Lower leg skin (tissue), 3 donors: Measurements from ENCODE around the gene IPP.
A peak's percentile ranks its signal among the peaks of the same experiment; 100 is the strongest.

ENCODE experiments used
- CTCF ChIP-seq, 3 donors: fragments of 450-650 bp; IDR thresholded peaks; one replicate each; pipeline ENCODE4 v1.5.1; 2016; ENCODE audit warnings: antibody characterized with exemption in 3 of 3, mild to moderate bottlenecking in 3 of 3, moderate library complexity in 2 of 3
- POLR2A ChIP-seq, 2 donors: fragments of 450-650 bp; IDR thresholded peaks; one replicate each; pipeline ENCODE4 v1.6.1; 2016 to 2017; ENCODE audit warnings: antibody characterized with exemption in 2 of 2, mild to moderate bottlenecking in 1 of 2, moderate library complexity in 1 of 2

- TF ChIP-seq CTCF (IDR thresholded peaks at IDR 0.05) = peak in 1 of 3 donors; percentile 22
- TF ChIP-seq POLR2A (IDR thresholded peaks at IDR 0.05) = no peak
These were observed 62.4 kb downstream of the IPP start, which contains the start of gene TMEM69 for GRCh38 chr1:45687754-45688740.
